SU-DHL-6 (cell line): ENCODE measurements around the gene KRTAP10-8.
"Not testable (repeated sequence)": the region's sequence is repeated elsewhere in the genome, so short reads cannot be mapped to it uniquely, and the experiment has no call there.

Experiments used
- CTCF ChIP-seq: fragments of 200-600 bp; sonication (generic); IDR thresholded peaks from one replicate; pipeline ENCODE4 v1.5.1; 2017; ENCODE audit warnings: antibody characterized with exemption, mild to moderate bottlenecking, low read length, moderate library complexity; ENCODE audit not compliant: insufficient read depth, poor library complexity, severe bottlenecking
- EZH2phosphoT487 ChIP-seq: fragments of 200-600 bp; sonication (generic), shearing (Covaris generic); conservative IDR thresholded peaks from 2 replicates; pipeline ENCODE4 v1.6.1; 2018; ENCODE audit warnings: mild to moderate bottlenecking, antibody characterized with exemption, low read length, moderate library complexity, mixed read lengths

- not testable (repeated sequence) for TF ChIP-seq CTCF, EZH2phosphoT487
Measured at GRCh38 chr21:44590897-44591800, 20.7 kb upstream of the KRTAP10-8 start.
